HAP-1 (cell line): ENCODE data around the gene SLC25A45.

Source experiments
- DNase-seq, 2 experiments: peaks; one replicate each; pipeline ENCODE4 v3.0.0-alpha.2; 2016 to 2020; ENCODE audit warnings: low spot score in 2 of 2
- H3K27me3 ChIP-seq: fragments of 250-450 bp; sonication (Bioruptor Pico); 2 replicates; pipeline ENCODE4 v1.5.1; 2020; ENCODE audit warnings: low read depth, mild to moderate bottlenecking, moderate library complexity
- H3K36me3 ChIP-seq: fragments of 250-450 bp; sonication (Bioruptor Pico); replicated peaks from 2 replicates; pipeline ENCODE4 v1.5.1; 2020; ENCODE audit warnings: mild to moderate bottlenecking
- H3K4me1 ChIP-seq: fragments of 250-450 bp; sonication (Bioruptor Pico); 2 replicates; pipeline ENCODE4 v1.5.1; 2020; ENCODE audit warnings: mild to moderate bottlenecking
- H3K4me3 ChIP-seq: fragments of 250-450 bp; sonication (Bioruptor Pico); 2 replicates; pipeline ENCODE4 v1.5.1; 2020; ENCODE audit warnings: mild to moderate bottlenecking, moderate library complexity
- H3K9me3 ChIP-seq: fragments of 250-450 bp; sonication (Bioruptor Pico); 2 replicates; pipeline ENCODE4 v1.5.1; 2020; ENCODE audit warnings: mild to moderate bottlenecking, moderate library complexity
- in situ Hi-C: fragments of 300-500 bp; cut with MboI; formaldehyde crosslinking; loops from 3 replicates; pipeline ENCODE4 v1.14.3; 2020; ENCODE audit warnings: low sequenced_read_pairs, inconsistent platforms, mixed read lengths

Gene SLC25A45

GRCh38 chr11:65424205-65425104 lies 42.0 kb upstream of the SLC25A45 start:
- H3K36me3 ChIP-seq: peaks cover 50% of the 10 kb centered on the region
- H3K27me3 ChIP-seq: no peaks in the 10 kb centered on the region
- DNase-seq: peak in 1 of 2 experiments; percentile 81
- H3K4me1 ChIP-seq: peaks cover 53% of the 10 kb centered on the region
- in situ Hi-C loops: no loop called here
- peaks cover 3% of the 10 kb centered on the region; the same call in 1 of the 2 replicates for H3K9me3 ChIP-seq
- peak overlapping the region; percentile 87 for H3K4me3 ChIP-seq

- in situ Hi-C loops: no loop called here
- Histone ChIP-seq H3K36me3 (peaks cover 50% of the 10 kb centered on the region), H3K4me3 (peak overlapping the region; percentile 87), H3K27me3 (no peaks in the 10 kb centered on the region), H3K4me1 (peaks cover 54% of the 10 kb centered on the region), H3K9me3 (peaks cover 3% of the 10 kb centered on the region; the same call in 1 of the 2 replicates)
- peak in 1 of 2 experiments; percentile 58 for DNase-seq
Measured at GRCh38 chr11:65423516-65424204, 41.2 kb upstream of the SLC25A45 start.

- H3K4me1 ChIP-seq: peaks cover 52% of the 10 kb centered on the region
- H3K4me3 ChIP-seq: peak within 1 kb of the TSS; percentile 87
- in situ Hi-C loops: no loop called here
- DNase-seq: peak; percentile 70 to 95
- H3K27me3 ChIP-seq: no peaks in the 10 kb centered on the region
- peaks cover 3% of the 10 kb centered on the region; the same call in 1 of the 2 replicates for H3K9me3 ChIP-seq
- H3K36me3 ChIP-seq: peaks cover 50% of the 10 kb centered on the region
Measured at GRCh38 chr11:65422633-65423515, 40.4 kb upstream of the SLC25A45 start, which contains the start of gene NEAT1. Gene NEAT1, plus strand, starts transcription at chr11:65422798.

GRCh38 chr11:65421794-65422632 lies 39.6 kb upstream of the SLC25A45 start:
- Histone ChIP-seq H3K36me3 (peaks cover 43% of the 10 kb centered on the region), H3K27me3 (no peaks in the 10 kb centered on the region), H3K9me3 (peaks cover 3% of the 10 kb centered on the region; the same call in 1 of the 2 replicates), H3K4me1 (peaks cover 48% of the 10 kb centered on the region), H3K4me3 (peak overlapping the region; percentile 87)
- DNase-seq: peak; percentile 89 to 98
- in situ Hi-C loops: no loop called here

- no peaks in the 10 kb centered on the region for H3K27me3 ChIP-seq
- peaks cover 48% of the 10 kb centered on the region for H3K4me1 ChIP-seq
- H3K36me3 ChIP-seq: peaks cover 35% of the 10 kb centered on the region
- in situ Hi-C loops: no loop called here
- peak overlapping the region; percentile 87 for H3K4me3 ChIP-seq
- peak; percentile 84 to 87 for DNase-seq
- peaks cover 3% of the 10 kb centered on the region; the same call in 1 of the 2 replicates for H3K9me3 ChIP-seq
Measured at GRCh38 chr11:65420979-65421793, 38.7 kb upstream of the SLC25A45 start.

- Histone ChIP-seq H3K9me3 (peaks cover 3% of the 10 kb centered on the region; the same call in 1 of the 2 replicates), H3K4me1 (peaks cover 50% of the 10 kb centered on the region), H3K27me3 (no peaks in the 10 kb centered on the region), H3K4me3 (no peak overlapping the region; the same call in 1 of the 2 replicates), H3K36me3 (peaks cover 28% of the 10 kb centered on the region)
- in situ Hi-C loops: no loop called here
- DNase-seq: no peak
Measured at GRCh38 chr11:65420506-65420905, 38.1 kb upstream of the SLC25A45 start.

- DNase-seq: peak; percentile 66 to 82
- in situ Hi-C loops: loop anchor here (5.0 kb wide), 1 partner anchor 87 kb away; no protein-coding TSS in a partner anchor
Measured at GRCh38 chr11:65419772-65420481, 37.5 kb upstream of the SLC25A45 start.

GRCh38 chr11:65419460-65419771 lies 37.0 kb upstream of the SLC25A45 start:
- Histone ChIP-seq H3K9me3 (peaks cover under 1% of the 10 kb centered on the region; the same call in 1 of the 2 replicates), H3K4me1 (peaks cover 50% of the 10 kb centered on the region), H3K4me3 (peak overlapping the region; percentile 12; the same call in 1 of the 2 replicates), H3K27me3 (no peaks in the 10 kb centered on the region), H3K36me3 (peaks cover 17% of the 10 kb centered on the region)
- in situ Hi-C loops: loop anchor here (5.0 kb wide), 1 partner anchor 88 kb away; no protein-coding TSS in a partner anchor
- no peak for DNase-seq

More at GRCh38 chr11:65419772-65420481, 37.5 kb upstream of the SLC25A45 start:
- Histone ChIP-seq H3K4me1 (peaks cover 50% of the 10 kb centered on the region), H3K4me3 (no peak overlapping the region), H3K27me3 (no peaks in the 10 kb centered on the region), H3K9me3 (peaks cover 3% of the 10 kb centered on the region; the same call in 1 of the 2 replicates), H3K36me3 (peaks cover 22% of the 10 kb centered on the region)

- H3K4me3 ChIP-seq: peak overlapping the region; percentile 12
- no peaks in the 10 kb centered on the region for H3K9me3 ChIP-seq
- H3K4me1 ChIP-seq: peaks cover 50% of the 10 kb centered on the region
- DNase-seq: peak; percentile 92 to 97
- H3K27me3 ChIP-seq: no peaks in the 10 kb centered on the region
- in situ Hi-C loops: loop anchor here (5.0 kb wide), 1 partner anchor 88 kb away; no protein-coding TSS in a partner anchor
- peaks cover 12% of the 10 kb centered on the region for H3K36me3 ChIP-seq
Measured at GRCh38 chr11:65418681-65419459, 36.4 kb upstream of the SLC25A45 start.

GRCh38 chr11:65418431-65418680 lies 35.9 kb upstream of the SLC25A45 start:
- Histone ChIP-seq H3K36me3 (peaks cover 7% of the 10 kb centered on the region), H3K27me3 (no peaks in the 10 kb centered on the region), H3K4me1 (peaks cover 50% of the 10 kb centered on the region), H3K9me3 (no peaks in the 10 kb centered on the region), H3K4me3 (no peak overlapping the region; the same call in 1 of the 2 replicates)
- DNase-seq: no peak
- in situ Hi-C loops: loop anchor here (5.0 kb wide), 1 partner anchor 89 kb away; no protein-coding TSS in a partner anchor
